HG02759 (cell line): ENCODE results near the gene LRRC34.

ENCODE experiments used
- ATAC-seq: cut with Tn5 transposase; IDR thresholded peaks from one replicate; pipeline ENCODE4 v1.9.1; 2021; ENCODE audit warnings: mild to moderate bottlenecking, moderate library complexity; ENCODE audit not compliant: unreplicated experiment

Gene LRRC34

DNA sequence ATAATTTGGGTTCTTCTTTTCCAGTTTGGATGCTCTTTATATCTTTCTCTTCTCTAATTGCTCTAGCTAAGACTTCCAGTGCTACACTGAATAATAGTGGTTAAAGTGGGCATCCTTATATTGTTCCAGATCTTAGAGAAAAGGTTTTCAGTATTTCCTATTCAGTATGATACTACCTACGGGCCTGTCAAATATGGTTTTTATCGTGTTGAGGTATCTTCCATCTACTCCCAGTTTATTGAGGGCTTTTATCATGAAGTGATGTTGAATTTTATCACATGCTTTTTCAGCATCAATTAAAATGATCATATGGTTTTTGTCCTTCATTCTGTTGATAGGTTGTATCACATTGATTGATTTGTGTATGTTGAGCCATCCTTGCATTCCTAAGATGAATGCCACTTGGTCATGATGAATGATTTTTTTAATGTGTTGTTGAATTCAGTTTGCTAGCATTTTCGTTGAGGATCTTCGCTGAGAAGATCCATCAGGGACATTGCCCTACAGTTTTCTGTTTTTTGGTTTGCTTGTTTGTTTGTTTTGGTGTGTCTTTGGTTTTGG lies 3.0 kb upstream of the LRRC34 start:
- no peak for ATAC-seq

GRCh38 chr3:169813757-169814517 lies 1.2 kb upstream of the LRRC34 start:
- peak; percentile 88 for ATAC-seq

DNA sequence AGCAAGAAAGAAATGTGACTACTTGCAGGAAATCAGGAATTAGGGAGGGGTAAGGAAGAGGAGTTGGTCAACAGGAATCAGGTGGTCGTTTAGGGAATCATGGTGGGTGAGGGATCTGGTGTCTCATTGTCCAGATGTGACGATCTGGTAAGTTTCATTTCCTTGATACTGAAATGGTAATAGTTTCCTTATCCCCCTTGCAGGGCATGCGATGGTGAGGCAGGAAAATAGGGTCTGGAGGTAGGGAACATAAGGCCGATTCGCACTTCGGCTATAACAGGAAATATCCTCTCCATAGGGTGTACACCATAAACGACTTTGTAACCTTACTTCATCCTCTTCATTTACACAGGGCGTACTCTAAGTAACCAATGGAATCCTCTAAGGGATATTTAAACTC lies 574 bp upstream of the LRRC34 start:
- no peak for ATAC-seq

DNA sequence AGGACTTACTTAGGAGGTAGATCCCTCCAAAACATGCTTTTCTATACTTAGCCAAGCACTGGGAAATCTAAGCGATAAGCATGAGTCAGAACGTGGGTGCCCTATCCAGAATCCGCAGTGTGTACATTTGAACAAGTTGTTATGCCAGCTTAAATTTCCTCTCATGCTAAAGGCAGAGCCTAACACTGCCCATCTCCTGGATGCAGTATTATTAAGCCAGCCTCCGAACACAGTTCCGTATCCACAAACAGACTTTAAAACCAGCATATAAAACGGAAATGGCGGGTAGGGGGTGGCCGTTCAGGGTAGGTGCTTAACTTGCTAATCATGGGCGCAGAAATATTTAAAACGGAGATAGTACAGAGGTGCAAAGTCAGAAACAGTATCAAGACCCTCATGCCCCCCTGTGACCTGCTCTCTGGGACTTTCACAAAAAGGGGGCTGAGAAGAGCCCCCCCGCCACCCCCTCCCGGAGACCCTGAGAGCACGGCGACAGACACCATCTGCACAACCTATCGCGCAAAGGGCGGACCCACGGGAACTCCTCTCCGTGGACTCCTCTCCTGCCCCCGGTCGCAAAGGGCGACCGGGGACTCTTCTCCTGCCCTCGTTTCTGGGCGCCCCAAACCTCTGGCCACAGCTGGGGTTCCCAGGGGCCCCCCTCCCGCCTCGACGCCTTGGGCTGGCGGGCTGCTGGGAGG lies 923 bp downstream of the LRRC34 start:
- peak; percentile 3 for ATAC-seq

DNA sequence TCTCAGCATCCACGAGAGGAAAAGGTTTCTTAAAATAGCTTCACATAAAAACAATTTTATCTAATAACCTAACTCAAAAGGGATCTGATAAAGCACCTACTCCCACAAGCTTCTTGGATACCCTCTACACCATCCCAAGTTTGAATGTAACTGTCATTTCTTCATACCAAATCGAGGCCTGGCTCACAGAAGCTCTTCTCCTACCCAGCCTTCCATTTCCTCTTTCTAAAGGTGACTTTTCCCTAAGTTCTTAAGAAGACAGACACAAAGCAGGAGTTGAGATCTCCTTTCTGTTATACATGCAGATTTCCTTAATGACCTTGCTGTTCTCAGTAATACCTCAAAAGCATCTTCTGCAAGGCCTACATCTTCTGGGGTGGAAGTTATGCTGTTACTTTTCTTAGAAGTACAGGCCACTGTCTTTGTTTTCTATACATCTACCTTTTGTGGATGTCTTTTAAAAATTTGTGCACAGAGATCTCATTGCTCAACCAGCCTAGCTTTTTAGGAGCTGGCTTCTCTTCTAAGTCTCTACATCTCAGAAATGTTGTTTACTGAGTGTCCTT lies 3.4 kb downstream of the LRRC34 start:
- ATAC-seq: no peak

DNA sequence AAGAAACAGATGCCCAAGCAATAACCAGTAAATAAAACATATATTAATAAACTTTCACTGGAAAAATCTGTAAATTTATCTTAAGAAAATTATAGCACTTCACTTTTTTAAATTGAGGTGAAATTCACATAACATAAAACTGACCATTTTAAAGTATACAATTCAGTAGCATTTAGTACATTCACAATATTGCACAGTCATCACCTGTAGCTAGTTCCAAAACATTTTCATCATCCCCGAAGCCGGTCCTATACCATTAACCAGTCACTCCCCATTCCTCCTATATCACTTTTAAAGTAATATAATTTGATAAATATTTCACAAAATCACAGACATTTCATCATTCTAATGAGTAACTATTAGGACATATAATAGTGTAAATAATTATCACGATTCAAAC lies 8.0 kb downstream of the LRRC34 start:
- ATAC-seq: no peak

DNA sequence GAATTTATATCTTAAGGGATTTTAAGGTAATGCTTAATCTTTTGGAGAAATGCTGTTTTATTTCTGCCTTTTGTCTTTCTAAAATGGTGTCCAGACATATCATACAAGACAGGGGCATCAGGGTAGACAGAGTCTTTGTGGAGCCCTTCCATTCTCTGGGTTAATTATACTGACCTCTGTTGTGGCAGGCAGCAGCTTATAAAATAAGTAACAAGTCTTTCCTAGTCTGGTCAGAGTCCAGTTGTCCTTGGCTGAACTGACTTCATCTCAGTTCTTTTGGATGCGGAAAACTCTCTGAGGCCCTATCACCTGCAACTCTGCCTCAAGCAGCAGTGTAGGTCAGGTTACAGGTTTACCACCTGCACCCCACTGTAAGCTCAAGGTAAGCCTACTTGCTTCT lies 20.3 kb downstream of the LRRC34 start:
- ATAC-seq: no peak

GRCh38 chr3:169790687-169791429 lies 21.8 kb downstream of the LRRC34 start:
- no peak for ATAC-seq

- no peak for ATAC-seq
Measured at GRCh38 chr3:169790219-169790618, 22.5 kb downstream of the LRRC34 start.

GRCh38 chr3:169787791-169788190 lies 24.9 kb downstream of the LRRC34 start:
- ATAC-seq: no peak

DNA sequence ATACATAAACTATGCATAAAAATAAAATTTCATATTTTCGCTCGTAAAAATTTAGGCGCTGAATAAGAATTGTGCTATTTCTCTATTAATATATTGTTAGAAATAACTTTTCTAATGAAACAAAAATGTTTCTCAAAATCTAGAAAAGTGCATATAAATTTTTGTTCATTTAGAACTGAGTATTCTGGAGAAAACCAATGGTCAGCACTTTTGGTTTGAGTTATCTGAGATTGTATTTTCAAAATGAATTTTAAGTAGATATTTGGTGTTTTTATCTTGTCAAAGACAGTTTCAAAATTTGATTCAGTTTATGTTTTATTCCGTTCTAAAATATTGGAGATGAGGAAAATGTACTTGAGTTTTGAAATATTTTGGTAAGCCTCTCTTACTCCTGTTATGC lies 25.6 kb downstream of the LRRC34 start:
- ATAC-seq: no peak

DNA sequence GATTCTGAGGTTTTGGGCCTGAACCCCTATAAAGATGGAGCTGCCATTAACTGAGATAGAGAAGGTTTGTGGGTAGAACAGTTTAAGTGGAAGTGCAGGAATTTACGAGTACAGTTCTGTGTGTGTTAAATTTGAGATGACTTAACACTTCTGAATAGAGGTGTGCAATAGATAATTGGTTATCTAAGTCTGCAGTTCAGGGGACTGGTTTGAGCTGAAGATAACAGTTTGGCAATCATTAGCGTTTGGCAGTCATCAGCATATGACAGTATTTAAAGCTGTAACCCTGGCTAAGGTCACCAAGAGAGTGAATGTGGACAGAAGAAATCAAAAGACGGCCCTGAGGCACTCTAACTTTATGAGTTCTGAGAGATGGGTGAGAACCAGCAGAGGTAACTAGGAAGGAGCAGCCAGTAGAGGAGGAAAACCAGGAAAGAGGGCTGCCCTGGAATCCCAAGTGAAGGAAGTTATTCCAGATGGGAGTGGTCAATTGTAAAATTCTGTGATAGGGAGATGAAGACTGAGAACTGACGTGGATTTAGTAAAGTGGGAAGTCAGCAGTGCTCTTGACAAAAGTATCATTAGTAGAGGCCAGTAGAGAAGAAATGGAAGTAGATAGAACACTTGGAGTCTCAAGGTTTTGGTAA lies 31.4 kb downstream of the LRRC34 start:
- ATAC-seq: no peak

- ATAC-seq: no peak
Measured at GRCh38 chr3:169780742-169781141, 32.0 kb downstream of the LRRC34 start.

- no peak for ATAC-seq
Measured at GRCh38 chr3:169777822-169778221, 34.9 kb downstream of the LRRC34 start.

DNA sequence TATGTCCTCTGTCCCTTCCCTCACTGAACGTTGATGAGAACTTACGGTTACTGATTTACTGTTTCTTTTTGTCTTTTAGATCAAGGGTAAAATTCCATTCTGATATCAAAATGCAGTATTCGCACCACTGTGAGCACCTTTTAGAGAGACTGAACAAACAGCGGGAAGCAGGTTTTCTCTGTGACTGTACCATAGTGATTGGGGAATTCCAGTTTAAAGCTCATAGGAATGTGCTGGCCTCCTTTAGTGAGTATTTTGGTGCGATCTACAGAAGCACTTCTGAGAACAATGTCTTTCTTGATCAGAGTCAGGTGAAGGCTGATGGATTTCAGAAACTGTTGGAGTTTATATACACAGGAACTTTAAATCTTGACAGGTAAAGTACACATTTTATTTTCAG lies 38.5 kb downstream of the LRRC34 start:
- ATAC-seq: no peak

GRCh38 chr3:169772897-169773816 lies 39.5 kb downstream of the LRRC34 start, which contains the start of gene MYNN:
TSS of gene MYNN (plus strand) at chr3:169773396. CDS start at chr3:169774296, 900 bp downstream.
- ATAC-seq: peak; percentile 80

- peak; percentile 23 for ATAC-seq
Measured at GRCh38 chr3:169772305-169772896, 40.3 kb downstream of the LRRC34 start.

- peak; percentile 14 for ATAC-seq
Measured at GRCh38 chr3:169771497-169772304, 41.0 kb downstream of the LRRC34 start.
